ENCODE measurements around the gene PPP2R2C. TPM values are rescaled to one million over a fixed set of nuclear protein-coding genes. Genes with fewer than 3 reads are reported as not detected.

Gene PPP2R2C
- total RNA-seq, 1 experiment from 2014 or later = 32.9 TPM

- Histone ChIP-seq H3K79me2 (ENCODE audit: insufficient read depth, low read length) (no peaks in the 10 kb centered on the region), H3K4me1 (ENCODE audit: control insufficient read depth in 1 of 2, insufficient read depth in 2 of 2, low read length in 2 of 2) (peaks cover 8 to 16% of the 10 kb centered on the region in 2 experiments), H3K9ac (ENCODE audit: low read length) (no peak overlapping the region), H3K27me3 (ENCODE audit: insufficient read depth, low read length) (no peaks in the 10 kb centered on the region), H3K36me3 (ENCODE audit: control insufficient read depth in 1 of 2, insufficient read depth in 2 of 2, low read length in 2 of 2) (no peaks in the 10 kb centered on the region), H3K9me3 (ENCODE audit: control insufficient read depth in 1 of 2, insufficient read depth in 1 of 2, low read depth in 1 of 2, low read length in 2 of 2) (no peaks in the 10 kb centered on the region), H4K20me1 (ENCODE audit: insufficient read depth) (no peaks in the 10 kb centered on the region), H2AFZ (ENCODE audit: low read depth, low read length, poor library complexity, severe bottlenecking) (no peak overlapping the region), H3K4me3 (replicated peaks in 1 of 2; ENCODE audit: low read depth in 1 of 2, low read length in 2 of 2) (no peak overlapping the region), H3K9me2 (ENCODE audit: insufficient read depth) (no peaks in the 10 kb centered on the region), H3K27ac (ENCODE audit: low read depth, low read length) (no peak overlapping the region), H3K4me2 (ENCODE audit: low read length) (no peak overlapping the region)
- CTCF ChIA-PET = interaction anchor here (1.1 to 12.2 kb wide), 5 partner anchors 17 to 249 kb away, joined by 6 to 201 read pairs (median 10); no protein-coding TSS in a partner anchor
- POLR2A ChIA-PET = no interaction called here
- DNase-seq (ENCODE audit: low read depth, low spot score) = no peak
- RAD21 ChIA-PET (ENCODE audit: low non-redundant PET in 1 of 2, low total read pairs in 2 of 2, uncharacterized antibody in 2 of 2, unreplicated experiment in 2 of 2) = interaction anchor here (0.8 to 2.4 kb wide), 7 partner anchors 57 to 192 kb away, joined by 3 to 26 read pairs (median 15); partner anchors contain the start of gene WFS1 (in 1 of the 2)
- intact Hi-C loops (cut with micrococcal nuclease) = loop anchor here (1.0 to 5.0 kb wide), 4 partner anchors 62 to 328 kb away; no protein-coding TSS in a partner anchor
- ATAC-seq = no peak
- BruUV-seq (replicated peaks) = no TSS peak
- no peak for TF ChIP-seq ZNF274 (IDR thresholded peaks at IDR 0.05; ENCODE audit: low read depth, low read length)
- no peak for TF ChIP-seq EGR1 (IDR thresholded peaks at IDR 0.05; ENCODE audit: low read depth)
- no peak for TF ChIP-seq EZH2 (IDR thresholded peaks at IDR 0.05)
- no peak for TF ChIP-seq JUND (IDR thresholded peaks at IDR 0.05)
- TF ChIP-seq POLR2A (IDR thresholded peaks at IDR 0.05; ENCODE audit: borderline replicate concordance, extremely low read depth, insufficient read depth, insufficient read length) = no peak
- no peak for TF ChIP-seq SP1 (IDR thresholded peaks at IDR 0.05; ENCODE audit: low read depth)
- TF ChIP-seq CTCF (IDR thresholded peaks at IDR 0.05 in 2 of 3, conservative IDR thresholded peaks at IDR 0.05 in 1 of 3; ENCODE audit: borderline replicate concordance in 1 of 3, insufficient read depth in 1 of 3, low read depth in 2 of 3, low read length in 2 of 3) = no peak
- no peak for TF ChIP-seq SIN3A (IDR thresholded peaks at IDR 0.05; ENCODE audit: low read depth)
- TF ChIP-seq YY1 (IDR thresholded peaks at IDR 0.05; ENCODE audit: extremely low read depth, insufficient replicate concordance, low read depth, low read length) = no peak
- no peak for TF ChIP-seq REST (IDR thresholded peaks at IDR 0.05; ENCODE audit: low read depth)
- no peak for TF ChIP-seq TCF7L2 (IDR thresholded peaks at IDR 0.05; ENCODE audit: borderline replicate concordance, extremely low read depth, insufficient read depth, insufficient read length)
- TF ChIP-seq SRF (IDR thresholded peaks at IDR 0.05; ENCODE audit: low read depth) = no peak
- no peak for TF ChIP-seq RAD21 (IDR thresholded peaks at IDR 0.05; ENCODE audit: low read depth)
- TF ChIP-seq ELF1 (IDR thresholded peaks at IDR 0.05; ENCODE audit: borderline replicate concordance, low read depth) = no peak
- no peak for TF ChIP-seq ATF3 (IDR thresholded peaks at IDR 0.05)
- no peak for TF ChIP-seq ZFX (IDR thresholded peaks at IDR 0.05)
- no peak for TF ChIP-seq POLR2AphosphoS5 (IDR thresholded peaks at IDR 0.05; ENCODE audit: low read depth, low read length)
- TF ChIP-seq FOSL1 (IDR thresholded peaks at IDR 0.05; ENCODE audit: low read depth) = no peak
- TF ChIP-seq MAX (IDR thresholded peaks at IDR 0.05) = no peak
- TF ChIP-seq CBX3 (IDR thresholded peaks at IDR 0.05; ENCODE audit: low read depth) = no peak
Observed at GRCh38 chr4:6326312-6327060, 145.9 kb downstream of the PPP2R2C start.

Measured in HCT116 (cell line).